Liver (tissue), 9 donors: ENCODE measurements around the gene TSHR. TPM values are rescaled to one million over a fixed set of nuclear protein-coding genes. Genes with fewer than 3 reads are reported as not detected.

Source experiments
- DNase-seq: peaks from one replicate; pipeline ENCODE4 v3.0.0-alpha.2; 2017; ENCODE audit warnings: low spot score
- H3K27ac ChIP-seq, 2 donors: one replicate each; pipeline ENCODE4 v1.7.0; 2013; ENCODE audit warnings: inconsistent platforms in 2 of 2, low read length in 2 of 2, control low read depth in 1 of 2, low read depth in 1 of 2, mild to moderate bottlenecking in 1 of 2
- H3K27me3 ChIP-seq, 4 donors: one replicate each; pipeline versions ENCODE4 v1.6.1 to v1.7.0; 2013; ENCODE audit warnings: low read length in 3 of 4, inconsistent platforms in 1 of 4, mild to moderate bottlenecking in 1 of 4, moderate library complexity in 1 of 4; ENCODE audit not compliant: control insufficient read depth in 4 of 4, insufficient read depth in 4 of 4
- H3K36me3 ChIP-seq, 4 donors: one replicate each; pipeline versions ENCODE4 v1.6.1 to v1.7.0; 2013; ENCODE audit warnings: low read length in 3 of 4, mild to moderate bottlenecking in 3 of 4, low read depth in 1 of 4, moderate library complexity in 1 of 4; ENCODE audit not compliant: control insufficient read depth in 4 of 4, insufficient read depth in 3 of 4
- H3K4me1 ChIP-seq, 4 donors: one replicate each; pipeline versions ENCODE4 v1.6.1 to v1.7.0; 2013; ENCODE audit warnings: low read length in 3 of 4, mild to moderate bottlenecking in 3 of 4, moderate library complexity in 1 of 4; ENCODE audit not compliant: control insufficient read depth in 4 of 4, insufficient read depth in 4 of 4
- H3K4me3 ChIP-seq, 3 donors: one replicate each; pipeline versions ENCODE4 v1.6.1 to v1.7.0; 2013; ENCODE audit warnings: low read length in 3 of 3, control low read depth in 1 of 3, low read depth in 1 of 3, mild to moderate bottlenecking in 1 of 3
- H3K9ac ChIP-seq, 2 donors: one replicate each; pipeline ENCODE4 v1.7.0; 2013; ENCODE audit warnings: low read length in 2 of 2, mild to moderate bottlenecking in 2 of 2, moderate library complexity in 2 of 2, control low read depth in 1 of 2, low read depth in 1 of 2
- H3K9me3 ChIP-seq, 4 donors: one replicate each; pipeline versions ENCODE4 v1.6.1 to v1.7.0; 2013; ENCODE audit warnings: low read length in 3 of 4; ENCODE audit not compliant: control insufficient read depth in 4 of 4
- ATF3 ChIP-seq: IDR thresholded peaks from 2 replicates; pipeline ENCODE4 v1.6.1; 2016; ENCODE audit warnings: antibody characterized with exemption
- EGR1 ChIP-seq, 2 donors: IDR thresholded peaks; 2 replicates each; pipeline ENCODE4 v1.6.1; 2016 to 2018; ENCODE audit warnings: antibody characterized with exemption in 2 of 2, low read depth in 2 of 2
- FOXA1 ChIP-seq: IDR thresholded peaks from 2 replicates; pipeline ENCODE4 v1.6.1; 2016; ENCODE audit warnings: antibody characterized with exemption
- FOXA2 ChIP-seq: IDR thresholded peaks from 2 replicates; pipeline ENCODE4 v1.6.1; 2016; ENCODE audit warnings: antibody characterized with exemption
- GABPA ChIP-seq, 2 donors: IDR thresholded peaks in 1 of 2; conservative IDR thresholded peaks in 1 of 2; 2 replicates each; pipeline ENCODE4 v1.6.1; 2016; ENCODE audit warnings: antibody characterized with exemption in 2 of 2, mild to moderate bottlenecking in 1 of 2, moderate library complexity in 1 of 2
- HNF4A ChIP-seq, 2 donors: conservative IDR thresholded peaks; 2 replicates each; pipeline ENCODE4 v1.6.1; 2016; ENCODE audit warnings: antibody characterized with exemption in 2 of 2, mild to moderate bottlenecking in 2 of 2
- HNF4G ChIP-seq: IDR thresholded peaks from 2 replicates; pipeline ENCODE4 v1.6.1; 2016; ENCODE audit warnings: antibody characterized with exemption
- JUND ChIP-seq, 2 donors: IDR thresholded peaks; 2 replicates each; pipeline ENCODE4 v1.6.1; 2016; ENCODE audit warnings: antibody characterized with exemption in 2 of 2
- MAX ChIP-seq: IDR thresholded peaks from 2 replicates; pipeline ENCODE4 v1.6.1; 2016; ENCODE audit warnings: antibody characterized with exemption
- NR2F2 ChIP-seq: IDR thresholded peaks from 2 replicates; pipeline ENCODE4 v1.6.1; 2016; ENCODE audit warnings: antibody characterized with exemption
- RAD21 ChIP-seq, 2 donors: IDR thresholded peaks; 2 replicates each; pipeline ENCODE4 v1.6.1; 2016; ENCODE audit warnings: antibody characterized with exemption in 2 of 2, mild to moderate bottlenecking in 2 of 2
- RXRA ChIP-seq, 2 donors: IDR thresholded peaks; 2 replicates each; pipeline ENCODE4 v1.6.1; 2017 to 2018; ENCODE audit warnings: antibody characterized with exemption in 2 of 2, mild to moderate bottlenecking in 1 of 2
- SP1 ChIP-seq: IDR thresholded peaks from 2 replicates; pipeline ENCODE4 v1.6.1; 2018; ENCODE audit warnings: antibody characterized with exemption, mild to moderate bottlenecking
- YY1 ChIP-seq: IDR thresholded peaks from 2 replicates; pipeline ENCODE4 v1.6.1; 2016; ENCODE audit warnings: antibody characterized with exemption, mild to moderate bottlenecking
- WGBS: extraction: QIAGEN DNeasy Blood & Tissue Kit; methylation state at CpG from one replicate; pipeline ENCODE4 v1.1.7; 2013; 5-methylcytosine and 5-hydroxymethylcytosine counted together
- polyA plus RNA-seq, 2 donors: library from polyadenylated mRNA; stranded (reverse) in 1 of 2; unstranded in 1 of 2; fragments of 200-250 nt in 1 of 2; fragments of >200 nt in 1 of 2; fragmentation: Nextera tagmentation in 1 of 2; extraction: Ambion mirVana in 1 of 2; gene quantifications; one replicate each; pipeline versions ENCODE4 v1.2.1 to v1.2.3, GENCODE V29; 2013 to 2015
- total RNA-seq, 2 donors: library from RNA; depleted of rRNA; stranded (reverse); fragments of >200 nt; gene quantifications; one replicate each; pipeline ENCODE4 v1.2.3, GENCODE V29; 2014
- TF ChIP-seq, protein P1 (sequence below): IDR thresholded peaks from 2 replicates; pipeline ENCODE4 v1.6.1; 2016; ENCODE audit warnings: antibody characterized with exemption, mild to moderate bottlenecking
- TF ChIP-seq, protein P2 (sequence below): fragments of 150-350 bp; IDR thresholded peaks from 2 replicates; pipeline ENCODE4 v1.5.1; 2017; ENCODE audit warnings: improper control_type of control experiment, low read depth, low read length; ENCODE audit not compliant: missing input control
- donor health status: healthy.
- donor health status: healthy.
- donor health status: healthy.
- donor health status: healthy.
- donor health status: healthy.

TSHR gene
- total and polyA plus RNA-seq, 4 donors, result 0.08 to 3.2 TPM; not detected in 2

GRCh38 chr14:81138429-81138828, 183.0 kb downstream of the TSHR start:
- DNase-seq, result no peak
- no peak overlapping the region for H3K27ac ChIP-seq
- 85% methylated on average over 6 of the region's 6 CpGs for WGBS

GRCh38 chr14:81141426-81141825, 186.0 kb downstream of the TSHR start:
- WGBS, result 54% methylated on average over 2 of the region's 2 CpGs
- Histone ChIP-seq H3K36me3 (no peaks in the 10 kb centered on the region), H3K9ac (no peak overlapping the region), H3K27ac (no peak overlapping the region), H3K9me3 (no peaks in the 10 kb centered on the region), H3K4me1 (peaks cover 0 to 14% (median 5%) of the 10 kb centered on the region in 4 donors), H3K4me3 (no peak overlapping the region), H3K27me3 (no peaks in the 10 kb centered on the region)
- DNase-seq, result no peak
- TF ChIP-seq JUND (IDR thresholded peaks at IDR 0.05) (no peak), YY1 (no peak), NR2F2 (no peak), EGR1 (IDR thresholded peaks at IDR 0.05; ENCODE audit: low read depth in 2 of 2) (no peak), RAD21 (IDR thresholded peaks at IDR 0.05) (no peak), HNF4A (conservative IDR thresholded peaks at IDR 0.05) (no peak), MAX (no peak), FOXA1 (no peak), GABPA (IDR thresholded peaks at IDR 0.05 in 1 of 2, conservative IDR thresholded peaks at IDR 0.05 in 1 of 2) (no peak), HNF4G (no peak), FOXA2 (no peak), RXRA (IDR thresholded peaks at IDR 0.05) (no peak)
- TF ChIP-seq, protein P1, sequence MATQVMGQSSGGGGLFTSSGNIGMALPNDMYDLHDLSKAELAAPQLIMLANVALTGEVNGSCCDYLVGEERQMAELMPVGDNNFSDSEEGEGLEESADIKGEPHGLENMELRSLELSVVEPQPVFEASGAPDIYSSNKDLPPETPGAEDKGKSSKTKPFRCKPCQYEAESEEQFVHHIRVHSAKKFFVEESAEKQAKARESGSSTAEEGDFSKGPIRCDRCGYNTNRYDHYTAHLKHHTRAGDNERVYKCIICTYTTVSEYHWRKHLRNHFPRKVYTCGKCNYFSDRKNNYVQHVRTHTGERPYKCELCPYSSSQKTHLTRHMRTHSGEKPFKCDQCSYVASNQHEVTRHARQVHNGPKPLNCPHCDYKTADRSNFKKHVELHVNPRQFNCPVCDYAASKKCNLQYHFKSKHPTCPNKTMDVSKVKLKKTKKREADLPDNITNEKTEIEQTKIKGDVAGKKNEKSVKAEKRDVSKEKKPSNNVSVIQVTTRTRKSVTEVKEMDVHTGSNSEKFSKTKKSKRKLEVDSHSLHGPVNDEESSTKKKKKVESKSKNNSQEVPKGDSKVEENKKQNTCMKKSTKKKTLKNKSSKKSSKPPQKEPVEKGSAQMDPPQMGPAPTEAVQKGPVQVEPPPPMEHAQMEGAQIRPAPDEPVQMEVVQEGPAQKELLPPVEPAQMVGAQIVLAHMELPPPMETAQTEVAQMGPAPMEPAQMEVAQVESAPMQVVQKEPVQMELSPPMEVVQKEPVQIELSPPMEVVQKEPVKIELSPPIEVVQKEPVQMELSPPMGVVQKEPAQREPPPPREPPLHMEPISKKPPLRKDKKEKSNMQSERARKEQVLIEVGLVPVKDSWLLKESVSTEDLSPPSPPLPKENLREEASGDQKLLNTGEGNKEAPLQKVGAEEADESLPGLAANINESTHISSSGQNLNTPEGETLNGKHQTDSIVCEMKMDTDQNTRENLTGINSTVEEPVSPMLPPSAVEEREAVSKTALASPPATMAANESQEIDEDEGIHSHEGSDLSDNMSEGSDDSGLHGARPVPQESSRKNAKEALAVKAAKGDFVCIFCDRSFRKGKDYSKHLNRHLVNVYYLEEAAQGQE, result no peak

More at GRCh38 chr14:81138429-81138828, 183.0 kb downstream of the TSHR start:
- peaks cover 0 to 2% (median 0%) of the 10 kb centered on the region in 4 donors for H3K4me1 ChIP-seq
- H3K4me3 ChIP-seq, result no peak overlapping the region
- no peak for TF ChIP-seq ATF3
- no peak for TF ChIP-seq YY1
- TF ChIP-seq, protein P1, result no peak
- TF ChIP-seq GABPA (IDR thresholded peaks at IDR 0.05 in 1 of 2, conservative IDR thresholded peaks at IDR 0.05 in 1 of 2), result no peak
- TF ChIP-seq SP1, result no peak
- no peak for TF ChIP-seq MAX
- TF ChIP-seq FOXA1, result no peak
- no peak for TF ChIP-seq RXRA (IDR thresholded peaks at IDR 0.05)
- TF ChIP-seq, protein P2, sequence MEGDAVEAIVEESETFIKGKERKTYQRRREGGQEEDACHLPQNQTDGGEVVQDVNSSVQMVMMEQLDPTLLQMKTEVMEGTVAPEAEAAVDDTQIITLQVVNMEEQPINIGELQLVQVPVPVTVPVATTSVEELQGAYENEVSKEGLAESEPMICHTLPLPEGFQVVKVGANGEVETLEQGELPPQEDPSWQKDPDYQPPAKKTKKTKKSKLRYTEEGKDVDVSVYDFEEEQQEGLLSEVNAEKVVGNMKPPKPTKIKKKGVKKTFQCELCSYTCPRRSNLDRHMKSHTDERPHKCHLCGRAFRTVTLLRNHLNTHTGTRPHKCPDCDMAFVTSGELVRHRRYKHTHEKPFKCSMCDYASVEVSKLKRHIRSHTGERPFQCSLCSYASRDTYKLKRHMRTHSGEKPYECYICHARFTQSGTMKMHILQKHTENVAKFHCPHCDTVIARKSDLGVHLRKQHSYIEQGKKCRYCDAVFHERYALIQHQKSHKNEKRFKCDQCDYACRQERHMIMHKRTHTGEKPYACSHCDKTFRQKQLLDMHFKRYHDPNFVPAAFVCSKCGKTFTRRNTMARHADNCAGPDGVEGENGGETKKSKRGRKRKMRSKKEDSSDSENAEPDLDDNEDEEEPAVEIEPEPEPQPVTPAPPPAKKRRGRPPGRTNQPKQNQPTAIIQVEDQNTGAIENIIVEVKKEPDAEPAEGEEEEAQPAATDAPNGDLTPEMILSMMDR, result no peak
- no peak for TF ChIP-seq HNF4G
- no peak for TF ChIP-seq FOXA2
- H3K9ac ChIP-seq, result no peak overlapping the region
- no peaks in the 10 kb centered on the region for H3K9me3 ChIP-seq
- H3K27me3 ChIP-seq, result no peaks in the 10 kb centered on the region
- no peaks in the 10 kb centered on the region for H3K36me3 ChIP-seq
